Hematopoietic multipotent progenitor cell treated with erythropoietin and hydrocortisone succinate and interleukin-3 and kit ligand, for 8 days (in vitro differentiated cells): ENCODE data around the gene SYT5.
"Not testable (repeated sequence)": the region's sequence is repeated elsewhere in the genome, so short reads cannot be mapped to it uniquely, and the experiment has no call there.

Source experiments
- DNase-seq: peaks from one replicate; pipeline ENCODE4 v3.0.0-alpha.2; 2015

SYT5 gene

DNA sequence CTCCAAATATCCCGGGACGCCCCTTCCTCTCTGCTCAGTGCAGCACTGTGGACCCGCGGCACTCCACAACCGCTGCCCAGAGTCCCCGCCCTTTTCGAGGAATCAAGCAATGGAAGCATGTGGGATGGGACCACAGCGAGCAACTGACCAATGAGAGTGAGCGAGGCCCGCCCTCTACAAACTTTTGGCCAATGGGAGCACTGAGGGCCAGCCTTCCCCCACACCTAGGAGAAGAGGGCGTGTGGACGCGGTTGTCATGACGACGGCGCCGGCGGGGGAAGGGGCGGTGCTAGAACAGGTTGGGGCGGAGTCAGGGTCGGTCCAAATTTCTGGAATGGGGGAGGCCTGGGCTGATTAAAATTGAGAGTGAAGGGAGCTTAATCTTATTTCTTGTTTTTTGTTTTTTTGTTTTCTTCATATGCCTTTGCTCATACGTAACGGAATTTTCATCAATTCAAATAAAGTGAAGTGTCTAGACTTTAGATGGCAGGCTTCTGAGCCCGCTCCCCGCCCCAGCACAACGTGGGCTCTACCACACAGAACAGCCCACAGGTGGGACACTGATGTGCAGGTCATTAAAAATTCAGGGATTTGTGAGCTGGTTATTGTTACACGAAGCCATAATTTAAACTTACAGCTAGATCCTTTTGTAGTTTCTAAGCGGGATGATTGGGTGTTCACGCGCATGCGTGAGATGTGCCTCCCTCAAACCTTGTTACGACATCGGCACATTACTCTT is 13.4 kb downstream of the SYT5 start, which contains the start of gene DNAAF3:
DNAAF3 (minus strand) TSS at position 84 of the 739 bp plus-strand sequence. CDS start 200 bp downstream, outside the sequence.
- peak; percentile 98 for DNase-seq

DNA sequence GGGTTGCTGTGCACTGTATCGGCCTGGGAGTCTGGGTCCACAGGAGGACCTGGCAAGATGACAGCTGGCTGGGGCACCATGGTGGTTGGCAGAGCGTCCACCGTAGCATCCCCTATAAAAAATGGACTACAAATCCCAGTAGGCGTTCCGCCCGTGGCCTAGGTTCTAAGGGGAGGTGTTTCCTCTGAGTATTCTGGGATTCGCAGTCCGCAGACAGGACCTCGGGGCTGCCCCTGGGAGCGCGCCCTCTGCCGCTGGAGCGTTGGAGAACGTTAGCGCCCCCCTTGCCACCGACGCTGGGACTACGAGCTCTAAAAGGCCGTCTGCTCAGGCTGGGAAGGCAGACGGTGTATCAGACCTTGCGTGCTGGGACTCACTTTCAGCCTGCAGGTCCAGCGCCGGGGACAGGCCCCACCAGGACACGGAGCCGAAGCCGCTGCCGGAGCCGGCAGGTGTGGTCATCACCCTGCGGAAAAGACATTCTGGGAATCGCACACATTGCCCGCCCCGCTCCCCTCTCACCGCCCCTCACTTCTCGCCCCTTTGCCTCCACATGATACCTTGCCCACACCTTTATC is 14.0 kb downstream of the SYT5 start:
- peak; percentile 90 for DNase-seq

DNA sequence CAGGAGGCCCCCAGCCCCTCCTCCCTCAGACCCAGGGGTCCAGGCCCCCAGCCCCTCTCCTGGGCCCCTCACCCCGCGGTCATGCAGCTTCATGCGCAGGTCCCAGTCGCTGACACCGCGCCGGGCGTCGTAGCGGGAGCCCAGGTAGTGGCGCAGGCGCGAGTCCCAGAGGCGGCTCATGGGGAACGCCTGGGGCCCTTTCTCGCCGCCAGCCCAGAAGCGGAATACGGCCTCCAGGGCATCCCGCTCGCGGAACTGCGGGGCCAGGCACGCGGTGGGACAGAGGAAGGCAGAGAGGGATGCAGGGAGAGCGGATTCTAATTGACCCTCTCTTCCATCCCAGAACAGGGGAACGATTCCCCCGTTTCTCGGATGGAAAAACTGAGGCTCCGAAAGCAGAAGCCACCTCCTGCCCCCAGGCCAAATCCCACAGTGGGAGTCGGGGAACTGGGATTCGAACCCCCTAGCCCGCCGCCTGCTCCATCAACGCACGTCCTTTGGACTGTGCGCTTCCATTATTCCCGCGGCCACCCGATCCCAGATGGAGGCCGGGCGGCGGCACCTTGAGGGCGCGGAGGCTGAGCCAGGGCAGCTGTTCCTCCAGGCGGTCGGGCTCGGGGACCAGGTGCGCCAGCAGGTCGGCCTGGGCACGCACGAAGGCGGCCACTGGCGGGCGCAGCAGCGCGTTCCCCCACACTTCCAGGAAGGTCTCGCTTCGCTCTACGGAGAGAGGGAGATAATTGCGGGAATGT is 18.3 kb downstream of the SYT5 start:
- no peak for DNase-seq

DNA sequence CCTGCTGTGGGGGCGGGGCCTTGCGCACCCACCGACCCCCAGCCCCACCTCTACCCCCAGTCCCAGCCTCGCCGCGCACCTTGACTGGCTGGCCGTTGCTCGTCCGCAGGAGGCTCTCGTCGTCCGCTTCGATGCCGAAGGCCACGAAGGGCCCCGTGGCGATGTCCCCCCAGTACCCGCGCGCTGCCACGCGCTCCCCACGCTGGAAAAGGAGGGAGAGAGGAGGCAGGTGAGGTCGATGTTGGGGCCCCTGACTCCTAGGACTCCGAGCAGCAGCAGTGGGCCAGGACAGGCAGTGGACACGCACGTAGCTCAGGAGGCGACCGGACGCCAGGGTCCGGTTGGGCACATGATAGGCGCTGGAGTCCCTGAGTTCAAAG is 19.1 kb downstream of the SYT5 start:
- DNase-seq, result no peak

DNA sequence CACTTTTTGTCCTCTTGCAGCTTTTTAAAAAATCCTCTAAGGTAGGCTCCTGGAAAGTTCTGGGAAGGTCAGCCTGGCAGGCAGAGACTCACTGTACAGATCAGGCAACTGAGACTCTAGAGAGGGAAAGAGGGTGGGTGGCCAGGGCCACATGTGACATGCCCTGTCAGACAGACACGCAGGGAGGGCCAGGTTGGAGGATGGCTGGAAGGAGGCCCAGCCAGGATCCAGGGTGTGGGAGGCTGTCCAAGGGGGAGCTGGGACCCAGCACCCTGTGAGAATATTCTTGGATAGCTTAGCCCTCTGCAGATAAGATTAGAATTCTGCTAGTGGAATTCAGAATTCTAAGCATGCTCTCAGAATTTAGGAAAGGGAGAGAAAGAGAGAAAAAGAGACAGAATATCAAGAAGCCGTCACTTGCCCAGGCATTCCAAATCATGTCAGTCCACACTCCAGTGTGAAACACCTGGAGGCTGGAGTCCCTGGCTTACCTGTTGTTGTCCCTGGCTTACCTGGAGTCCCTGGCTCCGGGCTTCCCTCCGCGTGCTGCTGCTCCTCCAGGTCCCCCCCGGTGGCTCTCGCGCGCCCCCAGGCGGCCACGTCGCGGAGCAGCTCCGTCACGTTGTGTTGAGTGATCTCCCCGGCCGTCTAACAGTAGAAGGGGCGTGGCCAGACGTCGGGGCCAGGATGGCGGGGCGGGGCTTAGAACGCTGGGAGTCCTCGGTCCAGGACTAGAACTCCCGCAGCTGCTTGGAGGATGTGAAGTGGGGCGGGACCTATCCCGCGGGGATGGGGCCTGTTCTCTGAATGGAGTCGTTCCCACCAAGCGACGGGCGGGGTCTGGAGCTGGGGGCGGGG is 19.7 kb downstream of the SYT5 start:
- DNase-seq, result peak; percentile 93

DNA sequence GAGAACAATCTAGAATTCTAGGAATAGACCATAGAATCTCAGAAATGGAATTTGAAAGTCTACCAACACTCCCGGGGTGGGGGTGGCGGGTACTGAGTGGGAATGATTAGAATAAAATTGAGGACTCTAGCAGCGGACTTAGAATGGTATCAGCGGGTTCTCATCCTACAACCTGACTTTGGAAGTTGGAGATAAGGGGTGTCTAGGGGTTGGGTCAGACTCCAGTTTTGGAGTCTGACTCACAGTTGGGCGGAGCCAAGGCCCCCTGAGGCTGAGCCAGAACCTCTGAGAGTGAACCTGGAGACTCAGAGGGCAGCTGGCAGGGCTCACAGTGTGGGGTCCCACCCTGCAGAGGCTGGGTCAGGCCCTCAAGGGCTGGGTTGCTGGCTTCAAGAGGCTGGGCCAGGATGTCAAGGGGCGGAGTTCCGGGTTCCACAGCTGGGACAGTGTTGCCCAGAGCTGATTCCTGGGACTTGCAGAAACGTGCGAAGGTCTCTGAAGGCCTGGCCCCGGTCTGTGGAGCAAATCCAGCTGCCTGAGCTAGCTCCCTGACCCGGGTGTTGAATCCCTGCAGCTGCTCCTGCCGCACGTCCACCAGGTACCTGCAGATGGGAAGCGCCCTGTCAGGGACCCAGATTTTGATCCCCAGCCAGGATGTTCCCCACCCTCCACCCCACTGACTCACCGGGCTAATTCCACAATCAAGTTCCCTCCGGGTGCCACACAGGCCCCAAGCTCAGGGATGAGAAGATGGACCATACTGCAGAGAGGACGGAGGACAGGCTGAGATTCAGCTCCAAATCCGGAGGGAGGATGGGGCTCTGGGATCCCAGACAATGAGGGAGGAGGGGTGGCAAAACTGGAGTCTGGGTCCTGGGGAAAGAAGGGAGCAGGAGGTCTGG is 21.0 kb downstream of the SYT5 start:
- peak; percentile 98 for DNase-seq

DNA sequence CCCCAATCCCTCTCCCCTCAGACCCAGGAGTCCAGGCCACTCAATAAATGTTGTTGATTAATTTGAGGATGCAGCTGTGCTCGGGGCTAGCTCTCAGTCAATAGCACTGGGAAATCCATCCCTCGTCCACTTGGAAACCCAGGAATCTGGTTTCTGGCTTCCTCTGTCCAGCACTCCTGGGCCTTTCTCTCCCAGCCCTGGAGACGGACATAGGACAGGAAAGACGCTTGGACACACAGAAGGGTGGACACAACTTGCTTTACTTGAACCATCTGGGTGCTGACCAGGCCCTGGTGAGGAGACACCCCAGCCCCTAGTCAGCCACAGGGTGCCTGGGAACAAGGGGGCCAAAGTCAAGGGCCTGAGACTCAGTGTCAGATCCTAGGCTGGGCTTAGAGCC is 21.7 kb downstream of the SYT5 start:
- DNase-seq, result no peak

DNA sequence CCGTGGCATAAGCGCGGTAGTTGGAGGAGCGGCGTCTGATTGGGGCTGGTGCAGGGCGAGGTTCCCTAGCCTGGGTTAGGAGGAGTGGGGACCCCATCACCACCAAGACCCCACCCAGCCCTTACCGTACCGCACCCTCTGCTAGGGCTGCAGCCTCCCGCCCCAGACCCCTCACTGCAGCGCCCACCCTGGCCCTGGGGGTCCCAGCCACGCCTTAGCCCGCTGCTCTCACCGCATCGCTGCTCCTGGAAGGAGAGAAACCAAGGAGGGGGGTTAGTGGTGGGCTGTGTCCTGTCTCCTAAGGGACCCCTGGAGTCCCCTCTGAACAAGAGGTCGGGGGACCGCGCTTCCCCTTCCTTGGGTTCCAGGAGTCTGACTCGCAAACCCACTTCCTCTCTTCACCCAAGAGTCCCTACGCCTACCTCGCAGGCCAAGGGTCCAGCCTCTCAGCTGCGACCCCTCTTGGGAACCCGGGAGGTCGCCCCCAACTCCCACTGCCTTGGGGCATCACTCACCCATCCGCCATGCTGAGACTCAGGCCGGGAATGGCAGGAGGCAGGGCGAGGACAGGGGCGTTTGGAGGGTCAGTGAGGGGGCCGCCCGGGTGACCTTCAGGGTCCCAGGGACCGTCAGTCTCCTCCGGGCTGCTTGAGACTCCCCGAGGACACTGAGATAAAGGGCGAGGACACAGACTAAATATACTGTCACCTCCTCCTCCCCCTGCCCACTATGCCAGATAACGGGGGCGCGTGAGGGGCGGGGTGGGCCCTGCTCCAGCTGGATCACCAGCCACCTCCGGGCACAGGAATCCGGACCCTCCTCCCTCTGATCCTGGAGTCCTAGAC is 22.8 kb downstream of the SYT5 start, which contains the start of gene TNNI3:
TNNI3 (minus strand) TSS at position 669 of the 845 bp plus-strand sequence; CDS start at position 526, 143 bp downstream.
- DNase-seq, result no peak

DNA sequence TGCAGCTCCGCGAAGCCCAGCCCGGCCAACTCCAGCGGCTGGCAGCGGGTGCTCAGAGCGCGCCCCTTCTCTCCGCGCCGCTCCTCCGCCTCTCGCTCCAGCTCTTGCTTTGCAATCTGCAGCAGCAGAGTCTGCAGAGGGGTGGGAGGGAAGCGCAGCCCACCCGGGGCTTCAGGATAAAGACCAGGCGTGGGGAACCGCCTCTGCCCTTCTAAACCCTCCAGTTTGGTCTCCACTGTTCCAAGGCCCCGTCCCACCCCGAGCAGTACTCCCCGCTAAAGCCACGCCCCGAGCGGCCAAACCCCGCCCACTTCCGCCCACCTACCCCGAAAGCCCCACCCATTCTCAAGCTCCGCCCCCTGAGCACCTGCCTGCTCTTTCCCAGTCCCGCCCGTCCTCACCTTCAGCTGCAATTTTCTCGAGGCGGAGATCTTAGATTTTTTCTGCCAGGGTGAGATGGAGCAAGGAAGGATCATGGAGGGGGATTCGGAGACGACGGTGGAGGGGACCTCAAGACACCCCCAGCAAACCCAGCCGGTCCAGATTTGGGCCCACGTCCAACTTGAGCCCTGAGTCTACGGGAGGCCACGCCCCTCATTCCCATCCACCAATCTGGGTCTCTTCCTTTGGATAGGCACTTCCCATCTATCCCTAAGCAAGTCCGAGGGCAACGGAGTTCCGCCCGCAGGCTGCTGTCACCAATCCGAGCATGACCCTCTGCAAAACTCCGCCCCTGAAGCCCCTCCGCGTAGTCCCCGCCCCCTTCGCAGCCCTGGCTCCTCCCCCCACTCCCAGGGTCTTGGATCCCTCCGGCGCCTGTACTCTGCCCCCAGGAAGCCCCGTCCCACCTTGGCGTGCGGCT is 23.7 kb downstream of the SYT5 start:
- peak; percentile 20 for DNase-seq

DNA sequence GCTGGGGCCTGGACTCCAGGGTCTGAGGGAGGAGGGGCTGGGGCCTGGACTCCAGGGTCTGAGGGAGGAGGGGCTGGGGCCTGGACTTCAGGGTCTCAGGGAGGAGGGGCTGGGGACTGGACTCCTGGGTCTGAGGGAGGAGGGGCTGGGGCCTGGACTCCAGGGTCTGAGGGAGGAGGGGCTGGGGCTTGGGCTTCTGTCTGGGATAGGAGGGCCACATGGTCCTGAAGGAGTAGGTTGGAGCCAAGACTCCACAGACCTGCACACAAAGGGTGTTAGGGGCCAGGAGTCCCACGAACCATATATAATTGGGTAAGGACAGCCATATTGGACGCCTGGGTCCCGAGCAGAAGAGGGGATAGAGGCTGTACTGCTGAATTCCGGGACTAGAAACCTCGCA is 24.3 kb downstream of the SYT5 start:
- not testable (repeated sequence) for DNase-seq

DNA sequence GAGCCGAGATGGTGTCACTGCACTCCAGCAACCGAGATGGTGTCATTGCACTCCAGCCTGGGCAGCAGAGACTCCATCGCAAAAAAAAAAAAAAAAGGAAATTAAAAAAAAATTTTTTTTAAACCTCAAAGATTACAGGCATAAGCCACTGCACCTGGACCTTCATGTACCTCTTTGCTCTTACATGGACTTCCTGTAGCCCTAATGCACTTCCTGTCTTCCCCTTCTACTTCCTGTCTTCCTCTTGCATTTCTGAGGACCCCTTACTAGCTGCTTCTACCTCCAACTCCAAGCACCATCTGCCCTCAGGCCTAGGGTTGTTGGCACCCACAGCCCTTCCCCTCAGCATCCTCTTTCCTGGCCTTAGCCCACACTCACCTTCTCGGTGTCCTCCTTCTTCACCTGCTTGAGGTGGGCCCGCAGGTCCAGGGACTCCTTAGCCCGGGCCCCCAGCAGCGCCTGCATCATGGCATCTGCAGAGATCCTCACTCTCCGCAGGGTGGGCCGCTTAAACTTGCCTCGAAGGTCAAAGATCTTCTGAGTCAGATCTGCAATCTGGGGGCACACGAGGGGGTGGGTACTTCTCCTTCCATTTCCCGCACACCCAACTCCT is 26.3 kb downstream of the SYT5 start:
- no peak for DNase-seq

DNA sequence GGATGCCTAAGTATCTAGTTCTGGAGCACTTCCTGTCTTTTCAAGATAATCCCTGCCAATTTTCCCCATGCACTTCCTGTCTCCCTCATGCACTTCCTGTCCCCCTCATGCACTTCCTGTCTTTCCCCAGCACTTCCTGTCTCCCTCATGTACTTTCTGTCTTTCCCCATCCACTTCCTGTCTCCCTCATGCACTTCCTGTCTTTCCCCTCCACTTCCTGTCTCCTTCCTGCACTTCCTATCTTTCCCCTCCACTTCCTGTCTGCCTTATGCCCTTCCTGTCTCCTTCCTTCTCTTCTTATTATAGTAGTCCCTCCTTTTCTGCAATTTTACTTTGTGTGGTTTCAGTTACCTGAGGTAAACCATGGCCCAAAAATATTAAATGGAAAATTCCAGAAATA is 28.1 kb downstream of the SYT5 start:
- no peak for DNase-seq

DNA sequence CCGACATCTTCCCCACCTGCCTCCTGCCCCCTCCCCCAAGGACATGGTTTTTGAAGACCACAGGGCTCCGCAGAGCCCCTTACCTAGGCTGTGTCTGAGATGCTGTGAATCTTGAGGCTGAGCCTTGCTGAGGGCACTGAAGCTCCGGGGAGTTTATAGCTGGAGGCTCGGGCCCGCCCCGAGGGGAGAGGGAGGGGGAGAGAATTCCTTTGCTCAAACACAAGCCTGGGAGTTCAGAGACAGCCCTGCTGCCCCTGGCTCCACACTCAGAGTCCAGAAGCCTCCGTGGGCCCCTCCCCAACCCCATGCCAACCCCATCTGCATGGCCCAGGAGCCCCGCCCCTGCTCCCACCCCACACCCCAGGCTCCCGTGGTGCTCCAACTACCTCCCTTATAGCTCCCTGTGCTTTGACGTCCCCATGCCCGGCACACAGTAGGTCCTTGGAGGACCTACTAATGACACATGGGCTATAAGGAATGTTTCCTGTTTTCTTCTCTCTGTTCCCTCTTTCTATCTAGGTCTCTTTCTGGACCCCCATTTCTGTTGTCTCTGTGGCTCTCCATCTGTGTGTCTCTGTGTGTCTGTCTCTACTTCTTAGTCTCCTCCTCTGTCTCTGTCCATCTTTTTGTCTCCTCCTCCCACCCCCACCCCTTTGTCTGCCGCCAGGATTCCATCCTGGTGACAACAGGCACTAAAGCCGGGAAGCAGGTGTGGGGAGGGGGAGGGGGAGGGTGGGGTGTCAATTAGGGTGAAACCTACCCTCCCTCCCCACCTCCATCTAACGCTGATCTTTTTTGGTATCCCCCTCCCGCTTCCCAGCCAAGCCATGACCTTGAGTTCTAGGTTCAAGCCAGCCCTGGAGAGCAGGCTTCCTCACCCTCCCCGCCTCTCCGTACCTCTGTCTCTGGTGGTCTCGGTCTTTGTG is 30.7 kb downstream of the SYT5 start, which contains the start of gene TNNT1:
TNNT1 (minus strand) TSS at position 129 of the 926 bp plus-strand sequence. CDS start 2,049 bp downstream, outside the sequence.
- no peak for DNase-seq

DNA sequence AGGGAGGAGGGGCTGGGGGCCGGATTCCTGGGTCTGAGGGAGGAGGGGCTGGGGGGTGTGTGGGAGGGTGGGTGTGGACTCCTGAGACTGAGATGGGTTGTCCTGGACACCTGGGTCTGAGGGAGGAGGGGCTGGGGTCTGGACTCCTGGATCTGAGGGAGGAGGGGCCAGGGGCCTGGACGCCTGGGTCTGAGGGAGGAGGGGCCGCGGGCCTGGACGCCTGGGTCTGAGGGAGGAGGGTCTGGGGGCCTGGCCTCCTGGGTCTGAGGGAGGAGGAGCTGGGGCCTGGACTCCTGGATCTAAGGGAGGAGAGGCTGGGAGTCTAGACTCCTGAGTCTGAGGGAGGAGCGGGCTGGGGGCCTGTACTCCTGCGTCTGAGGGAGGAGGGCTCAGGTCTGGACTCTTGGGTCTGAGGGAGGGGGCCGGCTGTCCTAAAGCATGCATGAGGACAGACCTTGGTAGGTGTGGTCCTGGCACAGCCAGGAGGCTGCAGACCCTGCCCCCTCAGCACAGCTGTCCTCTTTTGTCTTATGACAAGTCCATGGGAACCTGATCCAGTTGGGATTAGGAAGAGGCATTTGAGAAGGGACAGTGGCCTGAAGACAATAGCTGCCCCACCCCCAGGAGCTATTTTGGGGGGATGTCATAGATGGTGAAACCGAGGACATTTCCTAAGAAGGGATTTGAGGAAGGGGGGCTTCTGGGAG is 32.4 kb downstream of the SYT5 start:
- DNase-seq, result no peak

DNA sequence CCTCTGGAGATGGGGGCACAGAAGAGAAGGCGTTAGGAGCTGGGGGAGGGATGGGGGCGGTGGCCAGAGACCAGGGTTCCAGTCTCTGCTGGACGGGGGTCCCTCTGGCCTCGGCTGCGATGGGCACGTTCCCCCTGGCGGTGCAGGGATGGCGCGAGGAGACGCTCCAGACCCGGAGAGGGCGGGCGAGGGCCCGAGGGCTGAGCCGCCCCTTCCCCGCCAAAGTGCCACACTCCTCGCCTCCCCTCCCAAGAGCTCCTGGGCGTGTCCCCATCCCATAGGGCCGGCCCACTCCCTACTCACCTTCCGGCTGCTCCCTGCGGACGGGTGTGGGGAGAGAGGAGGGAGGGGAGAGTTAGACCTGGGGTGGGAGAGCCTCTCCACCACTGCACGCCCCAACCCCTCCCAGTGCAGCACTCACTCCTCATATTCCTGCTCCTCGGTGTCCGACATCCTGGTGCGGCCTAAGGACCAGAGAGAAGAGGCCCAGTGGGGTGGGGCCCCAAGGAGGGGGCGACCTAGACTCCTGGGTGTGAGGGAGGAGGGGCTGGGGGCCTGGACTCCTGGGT is 33.3 kb downstream of the SYT5 start:
- no peak for DNase-seq

DNA sequence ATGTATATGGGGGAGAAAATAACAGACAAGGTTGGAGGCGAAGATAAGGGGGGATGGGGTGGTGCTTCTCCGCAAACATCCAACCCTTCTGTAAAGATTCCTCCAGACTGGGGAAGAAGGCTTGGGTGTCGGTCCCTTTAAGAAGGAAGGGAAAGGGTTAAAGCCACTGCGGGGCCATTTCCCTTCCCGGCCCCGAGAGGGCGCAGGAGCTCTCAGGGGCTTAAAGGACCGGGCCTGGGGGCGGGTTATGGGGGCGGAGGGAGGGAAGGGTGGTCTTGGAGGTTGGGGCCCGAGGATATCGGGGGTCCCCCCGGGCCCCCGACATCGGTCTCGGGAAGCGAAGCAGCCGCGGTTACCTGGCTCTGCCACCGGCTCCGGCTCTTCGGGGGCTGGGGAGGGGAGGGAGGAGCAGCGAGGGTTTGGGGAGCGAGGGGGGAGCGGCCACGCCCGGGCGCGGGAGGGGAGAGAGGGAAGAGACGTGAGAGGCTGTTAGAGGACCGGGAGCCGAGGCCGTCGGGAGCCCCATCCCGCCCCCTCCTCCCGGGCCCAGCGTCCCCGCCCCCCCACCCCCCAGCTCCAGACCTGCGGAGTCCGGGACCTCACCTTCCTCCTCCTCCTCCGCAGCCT is 33.9 kb downstream of the SYT5 start:
- DNase-seq, result peak; percentile 69
